Fibroblast of villous mesenchyme (primary cell): ENCODE results near the gene CDH22. TPM values are rescaled to one million over a fixed set of nuclear protein-coding genes. Genes with fewer than 3 reads are reported as not detected.
A peak's percentile ranks its signal among the peaks of the same experiment; 100 is the strongest.

ENCODE experiments used
- DNase-seq: peaks from one replicate; pipeline ENCODE4 v3.0.0-alpha.2; 2010; ENCODE audit warnings: low read depth
- H3K4me3 ChIP-seq: 2 replicates; pipeline ENCODE4 v1.5.1; 2011; ENCODE audit warnings: low read depth, mild to moderate bottlenecking, low read length
- CTCF ChIP-seq: IDR thresholded peaks from 2 replicates; pipeline ENCODE4 v1.5.1; 2012; ENCODE audit warnings: low read depth, mild to moderate bottlenecking, low read length; ENCODE audit not compliant: insufficient read depth
- total RNA-seq: library from RNA; depleted of rRNA; stranded (reverse); fragments of >200 nt; gene quantifications from 2 replicates; pipeline ENCODE4 v1.2.3, GENCODE V29; 2012

Gene CDH22
- total RNA-seq, 1 donor, result not detected

GRCh38 chr20:46128310-46129151 is 179.8 kb downstream of the CDH22 start:
- TF ChIP-seq CTCF, result peak; percentile 53
- no peak for DNase-seq
- H3K4me3 ChIP-seq, result no peak overlapping the region

- TF ChIP-seq CTCF, result no peak
- DNase-seq, result no peak
- no peak overlapping the region for H3K4me3 ChIP-seq
Measured at GRCh38 chr20:46127396-46128010, 180.8 kb downstream of the CDH22 start.

GRCh38 chr20:46126440-46127056 is 181.8 kb downstream of the CDH22 start:
- TF ChIP-seq CTCF, result no peak
- H3K4me3 ChIP-seq, result no peak overlapping the region

More at GRCh38 chr20:46126440-46127056, 181.8 kb downstream of the CDH22 start:
- no peak for DNase-seq

Other genes with a start within 250 kb of the CDH22 start
- 15.5 and 18.6 TPM in 2 replicates for gene NCOA5, start 218.5 kb downstream of the CDH22 start, total RNA-seq
- 0.43 and 0.97 TPM in 2 replicates for gene CD40, start 190.2 kb downstream of the CDH22 start, total RNA-seq
- 45.4 and 48.4 TPM in 2 replicates for gene ELMO2, start 98.1 kb upstream of the CDH22 start, total RNA-seq
- gene ZNF334, start 205.1 kb upstream of the CDH22 start, total RNA-seq, result 1.9 and 2.6 TPM in 2 replicates
- not detected in 2 replicates for gene OCSTAMP, start 242.2 kb upstream of the CDH22 start, total RNA-seq